Astrocyte (in vitro differentiated cells and primary cell): ENCODE results near the gene BMP8A. TPM values are rescaled to one million over a fixed set of nuclear protein-coding genes. Genes with fewer than 3 reads are reported as not detected.
A peak's percentile ranks its signal among the peaks of the same experiment; 100 is the strongest.

ENCODE experiments used
- DNase-seq: peaks from one replicate; pipeline ENCODE4 v3.0.0-alpha.2; 2010; ENCODE audit warnings: low read depth
- FAIRE-seq: peaks from 2 replicates; lab custom pipeline; 2011; peaks lifted over from hg19 to GRCh38; lab: Jason Lieb, UNC
- H2AFZ ChIP-seq: 2 replicates; pipeline ENCODE4 v1.6.0; 2012; ENCODE audit warnings: low read depth, low read length, inconsistent platforms
- H3K27ac ChIP-seq: 2 replicates; pipeline ENCODE4 v1.5.1; 2011; ENCODE audit warnings: low read depth, low read length, inconsistent platforms
- H3K27me3 ChIP-seq: 2 replicates; pipeline ENCODE4 v1.6.0; 2011; ENCODE audit warnings: low read length, inconsistent platforms; ENCODE audit not compliant: insufficient read depth
- H3K36me3 ChIP-seq: 2 replicates; pipeline ENCODE4 v1.5.1; 2011; ENCODE audit warnings: low read length, inconsistent platforms; ENCODE audit not compliant: insufficient read depth
- H3K4me1 ChIP-seq: 2 replicates; pipeline ENCODE4 v1.5.1; 2011; ENCODE audit warnings: low read length, inconsistent platforms; ENCODE audit not compliant: insufficient read depth
- H3K4me2 ChIP-seq: 2 replicates; pipeline ENCODE4 v1.6.0; 2012; ENCODE audit warnings: low read length, inconsistent platforms
- H3K4me3 ChIP-seq: 2 replicates; pipeline ENCODE4 v1.5.1; 2011; ENCODE audit warnings: low read depth, mild to moderate bottlenecking, low read length, inconsistent platforms; ENCODE audit not compliant: insufficient read depth
- H3K79me2 ChIP-seq: 2 replicates; pipeline ENCODE4 v1.6.0; 2012; ENCODE audit warnings: mild to moderate bottlenecking, low read length, inconsistent platforms; ENCODE audit not compliant: insufficient read depth
- H3K9ac ChIP-seq: 2 replicates; pipeline ENCODE4 v1.6.0; 2012; ENCODE audit warnings: mild to moderate bottlenecking, low read length, inconsistent platforms
- H3K9me3 ChIP-seq: 2 replicates; pipeline ENCODE4 v1.5.1; 2012; ENCODE audit warnings: low read depth, mild to moderate bottlenecking, low read length, inconsistent platforms; ENCODE audit not compliant: insufficient read depth
- H4K20me1 ChIP-seq: 2 replicates; pipeline ENCODE4 v1.6.0; 2012; ENCODE audit warnings: low read length, inconsistent platforms; ENCODE audit not compliant: insufficient read depth
- H3K27ac Mint-ChIP-seq: one replicate; pipeline ENCODE4 v1.8.0; 2021; ENCODE audit warnings: mild to moderate bottlenecking, mixed read lengths; ENCODE audit not compliant: unreplicated experiment
- H3K27me3 Mint-ChIP-seq: one replicate; pipeline ENCODE4 v1.8.0; 2021; ENCODE audit warnings: low read depth, mixed read lengths; ENCODE audit not compliant: unreplicated experiment
- H3K36me3 Mint-ChIP-seq: one replicate; pipeline ENCODE4 v1.8.0; 2021; ENCODE audit warnings: low read depth, mixed read lengths; ENCODE audit not compliant: unreplicated experiment
- H3K4me1 Mint-ChIP-seq: one replicate; pipeline ENCODE4 v1.8.0; 2021; ENCODE audit warnings: low read depth, mixed read lengths; ENCODE audit not compliant: unreplicated experiment
- H3K4me3 Mint-ChIP-seq: one replicate; pipeline ENCODE4 v1.8.0; 2021; ENCODE audit warnings: mild to moderate bottlenecking, moderate library complexity, mixed read lengths; ENCODE audit not compliant: unreplicated experiment
- H3K9me3 Mint-ChIP-seq: one replicate; pipeline ENCODE4 v1.8.0; 2021; ENCODE audit warnings: mild to moderate bottlenecking, mixed read lengths; ENCODE audit not compliant: unreplicated experiment
- CTCF ChIP-seq: IDR thresholded peaks from 2 replicates; pipeline ENCODE4 v1.5.1; 2011; ENCODE audit warnings: low read depth, mild to moderate bottlenecking, inconsistent platforms, low read length, moderate library complexity; ENCODE audit not compliant: insufficient read depth
- EZH2 ChIP-seq: IDR thresholded peaks from 2 replicates; pipeline ENCODE4 v1.6.1; 2012; ENCODE audit warnings: mild to moderate bottlenecking, low read length, inconsistent platforms; ENCODE audit not compliant: insufficient read depth
- total RNA-seq: library from RNA; stranded (reverse); gene quantifications from 2 replicates; pipeline ENCODE4 v1.2.1, GENCODE V29; 2021

The BMP8A gene
- total RNA-seq, 1 donor from 2014 or later: 0.84 TPM

GRCh38 chr1:39481289-39481688, 10.1 kb upstream of the BMP8A start:
- FAIRE-seq (no peak), DNase-seq (no peak)
- no peaks in the 10 kb centered on the region for H3K27me3 ChIP-seq
- Mint-ChIP-seq H3K36me3 (peaks cover 32% of the 10 kb centered on the region), H3K4me1 (peaks cover 18% of the 10 kb centered on the region), H3K4me3 (no peak overlapping the region), H3K27ac (no peak overlapping the region), H3K27me3 (no peaks in the 10 kb centered on the region), H3K9me3 (no peaks in the 10 kb centered on the region)
- H3K79me2 ChIP-seq: peaks cover 7% of the 10 kb centered on the region
- H3K27ac ChIP-seq: no peak overlapping the region
- H3K36me3 ChIP-seq: peaks cover 67% of the 10 kb centered on the region
- TF ChIP-seq CTCF: no peak
- no peaks in the 10 kb centered on the region for H3K9me3 ChIP-seq
- no peak overlapping the region for H2AFZ ChIP-seq
- H3K4me3 ChIP-seq: no peak overlapping the region
- peaks cover 52% of the 10 kb centered on the region for H4K20me1 ChIP-seq
- H3K9ac ChIP-seq: no peak overlapping the region
- H3K4me2 ChIP-seq: no peak overlapping the region
- H3K4me1 ChIP-seq: no peaks in the 10 kb centered on the region

DNA sequence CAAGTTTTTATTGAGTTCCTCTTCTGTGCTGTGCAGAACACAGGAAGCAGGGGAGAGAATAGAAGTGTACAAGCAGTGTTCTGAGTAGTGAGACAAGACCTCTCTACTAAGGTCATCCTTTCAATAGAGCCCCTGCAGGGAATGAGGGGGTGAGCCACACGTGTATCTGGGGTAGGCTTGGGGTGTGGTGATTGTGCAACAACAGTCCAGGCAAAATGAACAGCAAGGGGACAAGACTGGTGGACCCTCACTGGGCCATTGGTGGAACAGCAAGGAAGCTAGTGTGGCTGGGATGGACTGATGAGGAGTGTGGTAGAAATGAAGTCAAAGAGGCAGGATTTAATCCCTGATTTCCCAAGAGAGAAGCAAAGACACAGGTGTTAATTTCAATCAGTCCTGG, 8.2 kb upstream of the BMP8A start:
- TF ChIP-seq CTCF (no peak), EZH2 (no peak)
- H3K4me2 ChIP-seq: no peak overlapping the region
- peaks cover 80% of the 10 kb centered on the region for H3K36me3 ChIP-seq
- H3K4me1 ChIP-seq: no peaks in the 10 kb centered on the region
- Mint-ChIP-seq H3K36me3 (peaks cover 32% of the 10 kb centered on the region), H3K4me3 (no peak overlapping the region), H3K9me3 (no peaks in the 10 kb centered on the region), H3K4me1 (peaks cover 11% of the 10 kb centered on the region), H3K27me3 (no peaks in the 10 kb centered on the region), H3K27ac (peak overlapping the region; percentile 48)
- H2AFZ ChIP-seq: no peak overlapping the region
- H3K79me2 ChIP-seq: no peaks in the 10 kb centered on the region
- H3K27ac ChIP-seq: no peak overlapping the region
- H3K4me3 ChIP-seq: no peak overlapping the region
- H4K20me1 ChIP-seq: peaks cover 55% of the 10 kb centered on the region
- DNase-seq: no peak
- H3K9me3 ChIP-seq: no peaks in the 10 kb centered on the region
- H3K27me3 ChIP-seq: no peaks in the 10 kb centered on the region
- no peak for FAIRE-seq
- no peak overlapping the region for H3K9ac ChIP-seq

DNA sequence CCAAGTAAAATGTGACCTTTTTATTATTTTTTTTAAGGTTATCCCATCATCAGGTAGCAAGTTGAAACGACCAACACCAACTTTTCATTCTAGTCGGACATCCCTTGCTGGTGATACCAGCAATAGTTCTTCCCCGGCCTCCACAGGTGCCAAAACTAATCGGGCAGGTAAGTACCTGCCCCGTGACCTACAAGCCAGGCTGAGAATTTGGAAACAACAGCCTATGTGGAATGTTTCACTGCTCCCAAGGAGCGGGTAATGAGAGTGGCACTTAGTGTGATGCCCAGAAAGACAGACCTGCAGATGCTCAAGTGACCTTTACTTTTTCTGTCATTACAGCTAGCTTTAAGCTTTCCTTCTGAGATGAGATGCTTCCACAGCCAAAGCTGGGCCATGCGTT, 6.9 kb upstream of the BMP8A start:
- Mint-ChIP-seq H3K9me3 (no peaks in the 10 kb centered on the region), H3K4me1 (peaks cover 4% of the 10 kb centered on the region), H3K4me3 (no peak overlapping the region), H3K27ac (peak overlapping the region; percentile 26), H3K27me3 (no peaks in the 10 kb centered on the region), H3K36me3 (peaks cover 33% of the 10 kb centered on the region)
- DNase-seq (no peak), FAIRE-seq (no peak)
- Histone ChIP-seq H3K4me2 (no peak overlapping the region), H3K27ac (no peak overlapping the region), H3K9ac (no peak overlapping the region), H3K4me3 (no peak overlapping the region), H3K9me3 (no peaks in the 10 kb centered on the region), H3K4me1 (no peaks in the 10 kb centered on the region), H3K27me3 (no peaks in the 10 kb centered on the region), H3K79me2 (no peaks in the 10 kb centered on the region), H2AFZ (no peak overlapping the region), H4K20me1 (peaks cover 57% of the 10 kb centered on the region), H3K36me3 (peaks cover 72% of the 10 kb centered on the region)
- TF ChIP-seq EZH2 (no peak), CTCF (no peak)
